ENCODE results near the gene EVI5. TPM values are rescaled to one million over a fixed set of nuclear protein-coding genes. Genes with fewer than 3 reads are reported as not detected.

EVI5 gene
- total and polyA plus RNA-seq, 8 donors: 1.8 to 200 (median 52.0) TPM

DNA sequence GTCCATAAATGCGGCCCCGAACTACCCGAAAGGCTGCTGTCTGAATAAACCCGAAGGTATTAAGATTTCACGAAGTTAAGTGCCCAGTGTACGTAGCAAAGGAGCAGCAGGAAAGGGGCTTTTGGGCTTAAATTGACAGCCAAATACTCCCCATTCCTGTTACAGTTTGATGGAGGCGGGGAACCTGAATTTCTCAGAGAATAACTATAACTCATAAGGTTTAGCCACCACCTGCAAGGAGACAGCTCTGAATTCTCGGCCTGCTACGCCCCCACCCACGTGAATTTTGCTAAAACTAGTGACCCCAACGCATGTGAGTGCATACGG lies 303.3 kb downstream of the EVI5 start:
- intact Hi-C loops (cut with DNase I; ENCODE audit: low total_unique reads): no loop called here
- H3K4me1 ChIP-seq: peaks cover 62 to 67% (median 66%) of the 10 kb centered on the region in 4 donors
- WGBS, 5 donors: 21 to 25% (median 21%) methylated on average over 7 to 12 of the region's 12 CpGs
- no peak for DNase-seq
- peak overlapping the region in 3 of 4 donors; percentile 53 to 71 (median 69) for H3K4me3 ChIP-seq
- no peak overlapping the region for H3K27ac ChIP-seq
- H3K27me3 ChIP-seq: peaks cover 55 to 85% (median 69%) of the 10 kb centered on the region in 3 donors
- H3K9me3 ChIP-seq: no peaks in the 10 kb centered on the region
- no peak for TF ChIP-seq POLR2A (IDR thresholded peaks at IDR 0.05)
- TF ChIP-seq EP300 (IDR thresholded peaks at IDR 0.05): no peak
- no peak for TF ChIP-seq POLR2AphosphoS5 (IDR thresholded peaks at IDR 0.05)
- H3K36me3 ChIP-seq: no peaks in the 10 kb centered on the region

DNA sequence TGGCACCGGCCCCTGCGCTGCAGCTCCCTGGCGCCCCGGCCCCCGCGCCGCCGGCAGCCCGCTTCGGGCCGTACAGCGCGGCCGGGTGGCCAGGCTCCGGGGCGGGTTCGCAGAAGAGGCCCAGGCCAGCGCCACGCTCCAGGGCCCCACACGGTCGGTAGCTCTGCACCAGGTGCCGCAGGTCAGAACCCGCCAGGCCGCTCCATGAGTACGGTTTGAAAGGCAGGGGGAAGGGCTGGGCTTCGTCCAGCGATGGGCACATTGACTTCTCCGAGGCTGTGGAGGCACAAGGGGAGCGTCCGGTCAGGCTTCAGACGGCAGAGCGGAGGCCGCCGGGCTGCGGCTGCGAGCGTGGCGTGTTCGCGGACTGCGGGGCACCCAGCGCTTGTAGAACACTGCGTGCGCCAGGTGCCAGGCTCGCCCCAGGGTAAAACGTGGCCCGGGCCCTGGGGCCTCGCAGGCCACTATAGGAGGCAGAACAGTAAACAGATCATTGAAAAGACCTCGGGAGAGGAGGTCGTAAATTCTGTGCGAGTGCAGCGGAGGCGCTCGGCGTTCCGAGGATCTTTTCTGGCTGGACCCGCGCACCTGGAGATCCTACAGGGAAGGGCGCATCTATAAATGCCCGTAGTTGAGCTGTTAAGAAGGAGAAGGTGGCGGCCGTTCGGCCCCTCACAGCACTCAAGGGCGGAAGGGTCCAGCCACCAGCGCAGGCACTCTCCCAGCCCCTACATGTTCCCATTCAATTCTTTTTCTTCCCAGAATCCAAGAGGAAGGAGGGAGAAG lies 303.9 kb downstream of the EVI5 start:
- H3K36me3 ChIP-seq: no peaks in the 10 kb centered on the region
- H3K27me3 ChIP-seq: peaks cover 54 to 81% (median 63%) of the 10 kb centered on the region in 3 donors
- no peak overlapping the region for H3K27ac ChIP-seq
- H3K9me3 ChIP-seq: no peaks in the 10 kb centered on the region
- peak in 1 of 2 donors; percentile 40 for DNase-seq
- H3K4me3 ChIP-seq: peak overlapping the region in 3 of 4 donors; percentile 14 to 71 (median 20)
- H3K4me1 ChIP-seq: peaks cover 56 to 62% (median 61%) of the 10 kb centered on the region in 4 donors
- intact Hi-C loops (cut with DNase I; ENCODE audit: low total_unique reads): no loop called here
- TF ChIP-seq POLR2A (IDR thresholded peaks at IDR 0.05): no peak
- TF ChIP-seq POLR2AphosphoS5 (IDR thresholded peaks at IDR 0.05): no peak
- TF ChIP-seq, protein P1, sequence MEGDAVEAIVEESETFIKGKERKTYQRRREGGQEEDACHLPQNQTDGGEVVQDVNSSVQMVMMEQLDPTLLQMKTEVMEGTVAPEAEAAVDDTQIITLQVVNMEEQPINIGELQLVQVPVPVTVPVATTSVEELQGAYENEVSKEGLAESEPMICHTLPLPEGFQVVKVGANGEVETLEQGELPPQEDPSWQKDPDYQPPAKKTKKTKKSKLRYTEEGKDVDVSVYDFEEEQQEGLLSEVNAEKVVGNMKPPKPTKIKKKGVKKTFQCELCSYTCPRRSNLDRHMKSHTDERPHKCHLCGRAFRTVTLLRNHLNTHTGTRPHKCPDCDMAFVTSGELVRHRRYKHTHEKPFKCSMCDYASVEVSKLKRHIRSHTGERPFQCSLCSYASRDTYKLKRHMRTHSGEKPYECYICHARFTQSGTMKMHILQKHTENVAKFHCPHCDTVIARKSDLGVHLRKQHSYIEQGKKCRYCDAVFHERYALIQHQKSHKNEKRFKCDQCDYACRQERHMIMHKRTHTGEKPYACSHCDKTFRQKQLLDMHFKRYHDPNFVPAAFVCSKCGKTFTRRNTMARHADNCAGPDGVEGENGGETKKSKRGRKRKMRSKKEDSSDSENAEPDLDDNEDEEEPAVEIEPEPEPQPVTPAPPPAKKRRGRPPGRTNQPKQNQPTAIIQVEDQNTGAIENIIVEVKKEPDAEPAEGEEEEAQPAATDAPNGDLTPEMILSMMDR (IDR thresholded peaks at IDR 0.05): no peak
- no peak for TF ChIP-seq EP300 (IDR thresholded peaks at IDR 0.05)
- WGBS, 5 donors: 10 to 28% (median 18%) methylated on average over 17 to 65 of the region's 65 CpGs

DNA sequence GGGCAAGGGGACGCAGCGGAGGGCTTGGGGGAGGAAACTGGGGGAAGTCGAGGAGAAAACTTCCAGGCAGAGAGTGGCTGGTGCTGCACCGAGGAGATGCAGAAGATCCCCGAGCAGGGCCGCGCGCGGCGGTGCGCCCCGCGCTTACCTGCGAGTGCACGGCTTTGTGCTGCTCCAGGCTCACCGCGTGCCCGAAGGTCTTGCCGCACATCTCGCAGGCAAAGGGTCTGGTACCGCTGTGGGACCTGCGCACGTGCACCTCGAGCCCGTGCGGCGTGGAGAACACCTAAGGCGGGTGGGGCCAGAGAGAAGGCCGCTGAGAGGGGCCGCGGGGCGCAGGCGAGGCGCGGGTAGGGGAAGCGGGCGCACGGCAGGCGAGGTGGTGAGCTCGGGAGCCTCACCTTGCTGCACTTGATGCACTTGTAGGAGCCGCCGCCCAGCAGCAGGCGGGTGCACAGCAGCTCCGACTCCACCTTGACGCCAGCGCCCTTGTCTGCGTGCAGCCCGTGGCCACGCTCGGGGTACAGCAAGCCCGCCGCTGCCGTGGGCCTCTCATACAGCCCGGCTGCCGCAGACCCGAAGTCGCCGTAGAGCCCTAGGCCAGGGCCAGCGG lies 304.6 kb downstream of the EVI5 start:
- 20 to 36% (median 24%) methylated on average over 40 to 59 of the region's 59 CpGs for WGBS, 5 donors

DNA sequence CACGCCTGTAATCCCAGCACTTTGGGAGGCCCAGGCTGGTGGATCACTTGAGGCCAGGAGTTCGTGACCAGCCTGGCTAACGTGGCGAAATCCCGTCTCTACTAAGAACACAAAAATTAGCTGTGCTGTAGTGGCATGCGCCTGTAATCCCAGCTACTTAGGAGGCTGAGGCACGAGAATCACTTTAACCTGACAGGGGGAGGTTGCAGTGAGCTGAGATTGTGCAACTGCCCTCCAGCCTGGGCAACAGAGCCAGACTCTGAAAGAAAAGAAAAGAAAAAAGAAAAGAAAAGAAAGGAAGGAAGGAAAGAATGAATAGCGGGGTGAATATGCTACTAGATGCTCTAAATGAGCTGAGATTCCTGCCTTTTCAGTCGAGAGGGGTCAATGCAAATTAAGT lies 305.3 kb downstream of the EVI5 start:
- Histone ChIP-seq H3K9me3 (no peaks in the 10 kb centered on the region), H3K4me1 (peaks cover 42 to 48% (median 46%) of the 10 kb centered on the region in 4 donors), H3K4me3 (no peak overlapping the region), H3K36me3 (no peaks in the 10 kb centered on the region), H3K27ac (no peak overlapping the region), H3K27me3 (peaks cover 44 to 78% (median 49%) of the 10 kb centered on the region in 3 donors)
- WGBS, 5 donors: 83 to 89% (median 85%) methylated on average over 9 of the region's 9 CpGs
- intact Hi-C loops (cut with DNase I; ENCODE audit: low total_unique reads): no loop called here
- TF ChIP-seq, protein P1 (IDR thresholded peaks at IDR 0.05): no peak
- TF ChIP-seq POLR2AphosphoS5 (IDR thresholded peaks at IDR 0.05) (no peak), POLR2A (IDR thresholded peaks at IDR 0.05) (no peak), EP300 (IDR thresholded peaks at IDR 0.05) (no peak)
- no peak for DNase-seq

More for the DNA sequence above, 304.6 kb downstream of the EVI5 start:
- no peaks in the 10 kb centered on the region for H3K9me3 ChIP-seq
- intact Hi-C loops (cut with DNase I; ENCODE audit: low total_unique reads): no loop called here
- DNase-seq: peak in 1 of 2 donors; percentile 52
- peaks cover 47 to 81% (median 56%) of the 10 kb centered on the region in 3 donors for H3K27me3 ChIP-seq
- no peak overlapping the region for H3K27ac ChIP-seq
- H3K36me3 ChIP-seq: no peaks in the 10 kb centered on the region
- TF ChIP-seq, protein P1 (IDR thresholded peaks at IDR 0.05): no peak
- TF ChIP-seq POLR2AphosphoS5 (IDR thresholded peaks at IDR 0.05) (no peak), POLR2A (IDR thresholded peaks at IDR 0.05) (no peak), EP300 (IDR thresholded peaks at IDR 0.05) (no peak)
- peak overlapping the region in 2 of 4 donors; percentile 20 to 39 for H3K4me3 ChIP-seq
- H3K4me1 ChIP-seq: peaks cover 49 to 55% (median 54%) of the 10 kb centered on the region in 4 donors
